Hematopoietic multipotent progenitor cell treated with erythropoietin and hydrocortisone succinate and interleukin-3 and kit ligand, for 4 days (in vitro differentiated cells): ENCODE data around the gene OLIG1.

Source experiments
- DNase-seq: peaks from one replicate; pipeline ENCODE4 v3.0.0-alpha.2; 2015

The OLIG1 gene

GRCh38 chr21:33105088-33105487 is 35.1 kb downstream of the OLIG1 start:
- DNase-seq = no peak

GRCh38 chr21:33108228-33108627 is 38.3 kb downstream of the OLIG1 start:
- DNase-seq = no peak

GRCh38 chr21:33109574-33110339 is 39.8 kb downstream of the OLIG1 start:
- DNase-seq = peak; percentile 63

- DNase-seq = no peak
Measured at GRCh38 chr21:33110340-33110715, 40.4 kb downstream of the OLIG1 start.

- no peak for DNase-seq
Measured at GRCh38 chr21:33111577-33111976, 41.6 kb downstream of the OLIG1 start.

GRCh38 chr21:33112151-33112550 is 42.2 kb downstream of the OLIG1 start:
- no peak for DNase-seq

GRCh38 chr21:33112681-33113080 is 42.7 kb downstream of the OLIG1 start:
- DNase-seq = no peak

- no peak for DNase-seq
Measured at GRCh38 chr21:33113131-33113530, 43.2 kb downstream of the OLIG1 start.

- no peak for DNase-seq
Measured at GRCh38 chr21:33114276-33114675, 44.3 kb downstream of the OLIG1 start.

- no peak for DNase-seq
Measured at GRCh38 chr21:33115631-33116510, 45.9 kb downstream of the OLIG1 start.

GRCh38 chr21:33116676-33117075 is 46.7 kb downstream of the OLIG1 start:
- no peak for DNase-seq

- DNase-seq = no peak
Measured at GRCh38 chr21:33117101-33117888, 47.4 kb downstream of the OLIG1 start.
